ELF-1 (cell line): ENCODE data around the gene PHKA2.
"Not testable (repeated sequence)": the region's sequence is repeated elsewhere in the genome, so short reads cannot be mapped to it uniquely, and the experiment has no call there.

Experiments
- DNase-seq: peaks from one replicate; pipeline ENCODE4 v3.0.0-alpha.2; 2016; ENCODE audit warnings: low read depth, low spot score

Gene PHKA2

DNA sequence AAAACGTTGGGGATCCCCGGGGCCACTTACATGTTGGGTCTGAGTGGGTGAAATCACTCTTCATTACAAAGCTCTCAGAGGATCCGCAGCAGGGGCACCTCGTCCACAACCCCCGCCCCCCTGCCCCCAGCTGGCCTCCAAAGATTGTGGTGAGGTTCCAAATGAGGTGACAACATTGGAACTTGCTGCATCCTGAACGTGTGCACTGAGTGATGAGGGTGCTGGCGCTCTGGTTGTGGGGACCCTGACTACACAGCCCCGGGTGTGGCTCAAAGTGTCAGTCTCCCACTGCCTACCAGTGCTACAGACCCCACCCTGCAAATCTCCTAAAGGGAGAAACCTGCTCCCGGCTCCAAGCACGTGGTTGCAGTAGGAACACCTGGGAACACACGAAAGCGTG lies 111.9 kb downstream of the PHKA2 start:
- DNase-seq = no peak

GRCh38 chrX:18871161-18871890 lies 112.6 kb downstream of the PHKA2 start:
- DNase-seq = no peak

DNA sequence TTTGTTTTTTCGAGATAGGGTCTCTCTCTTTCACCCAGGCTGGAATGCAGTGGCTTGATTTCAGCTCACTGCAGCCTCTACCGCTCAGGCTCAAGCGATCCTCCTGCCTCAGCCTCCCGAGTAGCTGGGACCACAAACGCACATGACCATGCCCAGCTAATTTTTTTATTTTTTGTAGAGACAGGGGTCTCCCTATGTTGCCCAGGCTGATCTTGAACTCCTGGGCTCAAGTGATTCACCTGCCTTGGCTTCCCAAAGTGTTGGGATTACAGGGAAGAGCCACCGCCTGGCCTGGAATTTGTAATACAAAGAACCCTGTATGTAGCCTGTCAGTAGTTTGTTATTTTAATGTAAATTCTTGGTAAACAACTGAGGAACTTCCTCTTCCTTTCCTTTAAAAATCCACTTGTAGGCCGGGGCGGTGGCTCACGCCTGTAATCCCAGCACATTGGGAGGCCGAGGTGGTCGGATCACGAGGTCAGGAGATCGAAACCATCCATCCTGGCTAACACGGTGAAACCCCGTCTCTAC lies 119.5 kb downstream of the PHKA2 start:
- DNase-seq = peak; percentile 62

DNA sequence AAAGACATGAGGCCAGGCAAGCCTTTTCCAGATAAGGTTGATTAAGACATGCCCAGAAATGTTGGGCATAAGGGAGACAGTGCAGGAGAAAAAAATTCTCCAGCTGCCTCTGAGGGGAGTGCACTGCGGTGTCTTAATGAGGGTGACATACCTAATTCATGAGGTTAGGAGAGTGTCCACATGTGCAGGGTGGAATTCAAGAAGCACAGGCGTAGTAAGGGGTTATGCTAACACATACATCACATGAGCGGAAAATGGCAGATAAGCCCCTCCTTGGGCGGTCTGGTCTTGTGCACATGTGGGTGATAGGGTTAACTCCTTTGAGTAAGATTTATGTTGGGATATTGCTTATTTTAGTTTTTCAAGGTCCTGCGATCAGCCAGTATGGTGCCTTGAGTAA lies 122.4 kb downstream of the PHKA2 start:
- no peak for DNase-seq

- DNase-seq = no peak
These were observed 127.3 kb downstream of the PHKA2 start for GRCh38 chrX:18856645-18856997.

DNA sequence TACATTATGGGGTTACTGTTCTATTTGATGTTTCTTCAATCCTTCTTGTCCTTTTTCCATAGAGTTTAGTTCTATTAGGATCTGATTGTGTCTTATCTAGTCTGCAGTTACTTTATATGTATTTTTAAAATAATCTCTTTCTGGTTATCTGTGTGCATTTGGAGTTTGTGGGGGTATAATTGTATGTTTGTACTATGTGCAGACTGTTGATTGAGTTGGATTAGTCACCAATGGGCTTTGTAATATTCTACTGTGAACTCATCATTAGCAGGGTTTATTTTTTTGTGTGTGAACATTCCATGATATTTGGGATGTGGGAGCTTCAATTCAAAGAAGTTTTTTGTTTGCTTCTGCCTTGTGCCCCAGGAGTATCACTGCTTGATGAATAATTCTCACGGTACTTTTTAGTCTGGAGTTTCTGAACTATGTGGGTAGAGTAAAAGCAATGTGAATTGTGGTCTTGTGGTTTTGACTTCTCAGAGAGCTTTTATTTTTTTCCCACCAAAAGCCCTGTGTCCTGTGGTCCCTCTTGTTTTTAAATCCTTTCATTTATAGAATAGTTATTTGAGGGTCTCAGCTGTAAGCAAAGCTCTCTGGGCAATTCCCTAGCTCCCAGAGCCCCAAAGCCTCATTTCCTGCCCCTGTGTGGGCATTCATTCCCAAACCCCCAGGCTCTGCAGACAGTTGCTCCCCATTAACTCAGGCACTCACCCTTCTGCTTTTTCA lies 127.8 kb downstream of the PHKA2 start:
- no peak for DNase-seq

GRCh38 chrX:18847901-18848300 lies 136.0 kb downstream of the PHKA2 start:
- not testable (repeated sequence) for DNase-seq
